ENCODE measurements around the gene EFTUD2. TPM values are rescaled to one million over a fixed set of nuclear protein-coding genes. Genes with fewer than 3 reads are reported as not detected.

The EFTUD2 gene
- total RNA-seq, 1 experiment from 2014 or later, result 150 TPM

- TF ChIP-seq YY1 (IDR thresholded peaks at IDR 0.05; ENCODE audit: extremely low read depth, insufficient replicate concordance, low read depth, low read length) (no peak), EZH2phosphoT487 (IDR thresholded peaks at IDR 0.05; ENCODE audit: borderline replicate concordance) (no peak)
Observed at GRCh38 chr17:44850612-44851011, 48.6 kb downstream of the EFTUD2 start (continued).

- TF ChIP-seq POLR2A (IDR thresholded peaks at IDR 0.05; ENCODE audit: borderline replicate concordance, extremely low read depth, insufficient read depth, insufficient read length), result no peak
- TF ChIP-seq SRF (IDR thresholded peaks at IDR 0.05; ENCODE audit: low read depth), result no peak
- TF ChIP-seq ZBTB33 (IDR thresholded peaks at IDR 0.05; ENCODE audit: extremely low read depth, insufficient replicate concordance, low read length), result no peak
- no peak for TF ChIP-seq TCF7L2 (IDR thresholded peaks at IDR 0.05; ENCODE audit: borderline replicate concordance, extremely low read depth, insufficient read depth, insufficient read length)
- no peak for TF ChIP-seq MAX (IDR thresholded peaks at IDR 0.05)
- TF ChIP-seq SIN3A (IDR thresholded peaks at IDR 0.05; ENCODE audit: low read depth), result no peak
- no peak for TF ChIP-seq POLR2AphosphoS5 (IDR thresholded peaks at IDR 0.05; ENCODE audit: low read depth, low read length)
- no peak for TF ChIP-seq FOSL1 (IDR thresholded peaks at IDR 0.05; ENCODE audit: low read depth)
- TF ChIP-seq JUND (IDR thresholded peaks at IDR 0.05), result no peak
- TF ChIP-seq YY1 (IDR thresholded peaks at IDR 0.05; ENCODE audit: extremely low read depth, insufficient replicate concordance, low read depth, low read length), result no peak
- no peak for TF ChIP-seq EZH2phosphoT487 (IDR thresholded peaks at IDR 0.05; ENCODE audit: borderline replicate concordance)
- TF ChIP-seq CTCF (IDR thresholded peaks at IDR 0.05 in 2 of 3, conservative IDR thresholded peaks at IDR 0.05 in 1 of 3; ENCODE audit: borderline replicate concordance in 1 of 3, insufficient read depth in 1 of 3, low read depth in 2 of 3, low read length in 2 of 3), result no peak
- no peak for TF ChIP-seq ZFX (IDR thresholded peaks at IDR 0.05)
- no peak for TF ChIP-seq RAD21 (IDR thresholded peaks at IDR 0.05; ENCODE audit: low read depth)
- no peak for TF ChIP-seq ATF3 (IDR thresholded peaks at IDR 0.05)
- H3K9me3 ChIP-seq (ENCODE audit: control insufficient read depth in 1 of 2, insufficient read depth in 1 of 2, low read depth in 1 of 2, low read length in 2 of 2), result no peaks in the 10 kb centered on the region
Observed at GRCh38 chr17:44850025-44850424, 49.2 kb downstream of the EFTUD2 start.

More at GRCh38 chr17:44850025-44850424, 49.2 kb downstream of the EFTUD2 start:
- Histone ChIP-seq H4K20me1 (ENCODE audit: insufficient read depth) (no peaks in the 10 kb centered on the region), H2AFZ (ENCODE audit: low read depth, low read length, poor library complexity, severe bottlenecking) (no peak overlapping the region), H3K4me2 (ENCODE audit: low read length) (no peak overlapping the region), H3K36me3 (ENCODE audit: control insufficient read depth in 1 of 2, insufficient read depth in 2 of 2, low read length in 2 of 2) (peaks cover 23 to 34% of the 10 kb centered on the region in 2 experiments), H3K27ac (ENCODE audit: low read depth, low read length) (no peak overlapping the region), H3K27me3 (ENCODE audit: insufficient read depth, low read length) (no peaks in the 10 kb centered on the region), H3K4me3 (replicated peaks in 1 of 2; ENCODE audit: low read depth in 1 of 2, low read length in 2 of 2) (no peak overlapping the region), H3K79me2 (ENCODE audit: insufficient read depth, low read length) (no peaks in the 10 kb centered on the region), H3K9ac (ENCODE audit: low read length) (no peak overlapping the region), H3K9me2 (ENCODE audit: insufficient read depth) (no peaks in the 10 kb centered on the region), H3K4me1 (ENCODE audit: control insufficient read depth in 1 of 2, insufficient read depth in 2 of 2, low read length in 2 of 2) (peaks cover 0 to 6% of the 10 kb centered on the region in 2 experiments; a peak in 1 of 4 replicates)
- ChIA-PET POLR2A (no interaction called here), CTCF (no interaction called here), RAD21 (ENCODE audit: low non-redundant PET in 1 of 2, low total read pairs in 2 of 2, uncharacterized antibody in 2 of 2, unreplicated experiment in 2 of 2) (no interaction called here)
- intact Hi-C loops (cut with micrococcal nuclease), result no loop called here
- DNase-seq (ENCODE audit: low read depth, low spot score), result no peak
- BruUV-seq (replicated peaks), result no TSS peak
- ATAC-seq, result no peak
